H1 (cell line): Measurements from ENCODE around the gene SFXN1. TPM values are rescaled to one million over a fixed set of nuclear protein-coding genes. Genes with fewer than 3 reads are reported as not detected.

Source experiments
- CTCF ChIA-PET: fragments of 300-600 bp; sonication (Branson Sonifier 250); formaldehyde crosslinking; loops from one replicate; lab custom pipeline; 2021; ENCODE audit not compliant: partially characterized antibody; lab: Charles Lee
- POLR2A ChIA-PET: fragments of 300-600 bp; sonication (Branson Sonifier 250); formaldehyde crosslinking; loops from one replicate; lab custom pipeline; 2021; ENCODE audit warnings: inconsistent platforms; ENCODE audit not compliant: partially characterized antibody; lab: Charles Lee
- DNase-seq, 2 experiments: peaks; one replicate each; pipeline versions ENCODE4 v3.0.0 to v3.0.0-alpha.2; 2010 to 2022; ENCODE audit warnings: low spot score in 2 of 2, low read depth in 1 of 2, mixed read lengths in 1 of 2
- FAIRE-seq: peaks from 2 replicates; lab custom pipeline; 2011; peaks lifted over from hg19 to GRCh38; lab: Jason Lieb, UNC
- H2AFZ ChIP-seq: 2 replicates; pipeline ENCODE4 v1.8.1; 2012; ENCODE audit warnings: low read length, inconsistent platforms
- H2AK5ac ChIP-seq: 2 replicates; pipeline ENCODE4 v1.6.1; 2013; ENCODE audit warnings: low read depth, low read length
- H2BK120ac ChIP-seq: replicated peaks from 2 replicates; pipeline ENCODE3; 2013; ENCODE audit warnings: low read depth, low read length, inconsistent platforms
- H2BK12ac ChIP-seq: 2 replicates; pipeline ENCODE4 v1.6.1; 2013; ENCODE audit warnings: low read depth, low read length
- H2BK15ac ChIP-seq: 2 replicates; pipeline ENCODE4 v1.6.1; 2013; ENCODE audit warnings: low read length
- H2BK20ac ChIP-seq: 2 replicates; pipeline ENCODE4 v1.6.1; 2013; ENCODE audit warnings: low read length
- H2BK5ac ChIP-seq: 2 replicates; pipeline ENCODE4 v1.6.1; 2013; ENCODE audit warnings: low read depth, low read length
- H3K14ac ChIP-seq: 2 replicates; pipeline ENCODE4 v1.6.1; 2013; ENCODE audit warnings: inconsistent platforms; ENCODE audit not compliant: insufficient read length
- H3K18ac ChIP-seq: 2 replicates; pipeline ENCODE4 v1.6.1; 2013; ENCODE audit warnings: low read length; ENCODE audit errors: extremely low read depth
- H3K23ac ChIP-seq: 2 replicates; pipeline ENCODE4 v1.6.1; 2013; ENCODE audit warnings: inconsistent platforms; ENCODE audit not compliant: insufficient read length
- H3K23me2 ChIP-seq: 2 replicates; pipeline ENCODE4 v1.6.1; 2013; ENCODE audit warnings: low read depth, low read length
- H3K27ac ChIP-seq: 2 replicates; pipeline ENCODE4 v1.6.1; 2011; ENCODE audit warnings: low read depth, low read length, inconsistent platforms
- H3K27me3 ChIP-seq, 4 experiments: replicated peaks in 1 of 4; 1 replicate in 1 of 4; 2 replicates in 3 of 4; pipeline versions ENCODE4 v1.6.1 to v1.8.1; 2011 to 2013; ENCODE audit warnings: low read length in 3 of 4, mild to moderate bottlenecking in 3 of 4, inconsistent platforms in 2 of 4, mixed read lengths in 2 of 4, moderate library complexity in 1 of 4; ENCODE audit not compliant: control insufficient read depth in 3 of 4, insufficient read depth in 3 of 4; ENCODE audit errors: extremely low read depth in 1 of 4
- H3K36me3 ChIP-seq, 4 experiments: 2 replicates each; pipeline versions ENCODE4 v1.6.1 to v1.8.1; 2011 to 2013; ENCODE audit warnings: mild to moderate bottlenecking in 4 of 4, low read length in 3 of 4, moderate library complexity in 2 of 4, control low read depth in 1 of 4, inconsistent platforms in 1 of 4; ENCODE audit not compliant: insufficient read depth in 4 of 4, control insufficient read depth in 2 of 4
- H3K4ac ChIP-seq: replicated peaks from 2 replicates; pipeline ENCODE3; 2013; ENCODE audit warnings: low read length, low read depth, mixed read lengths, inconsistent platforms; ENCODE audit not compliant: insufficient read length
- H3K4me1 ChIP-seq, 4 experiments: replicated peaks in 1 of 4; 1 replicate in 1 of 4; 2 replicates in 3 of 4; pipeline versions ENCODE4 v1.6.1 to v1.8.1; 2011 to 2013; ENCODE audit warnings: low read length in 3 of 4, inconsistent platforms in 2 of 4, mixed read lengths in 1 of 4; ENCODE audit not compliant: insufficient read depth in 4 of 4, control insufficient read depth in 3 of 4
- H3K4me2 ChIP-seq, 2 experiments: 2 replicates each; pipeline versions ENCODE4 v1.6.1 to v1.8.1; 2011 to 2013; ENCODE audit warnings: low read depth in 2 of 2, low read length in 2 of 2, control low read depth in 1 of 2, inconsistent platforms in 1 of 2, mild to moderate bottlenecking in 1 of 2; ENCODE audit not compliant: insufficient read depth in 1 of 2
- H3K4me3 ChIP-seq, 4 experiments: fragments of 200-600, 300-600 bp in 1 of 4; sonication (generic), shearing (Covaris generic), sonication (Bioruptor Twin) in 1 of 4; 2 replicates each; pipeline versions ENCODE4 v1.5.1 to v1.8.1; 2011 to 2016; ENCODE audit warnings: low read length in 4 of 4, low read depth in 3 of 4, control low read depth in 2 of 4, inconsistent platforms in 2 of 4, mild to moderate bottlenecking in 2 of 4, mixed read lengths in 1 of 4, moderate library complexity in 1 of 4; ENCODE audit not compliant: insufficient read depth in 2 of 4; ENCODE audit errors: extremely low read depth in 1 of 4
- H3K56ac ChIP-seq: replicated peaks from 2 replicates; pipeline ENCODE3; 2013; ENCODE audit warnings: low read depth, mild to moderate bottlenecking, mixed read lengths, low read length, inconsistent platforms; ENCODE audit not compliant: insufficient read length
- H3K79me1 ChIP-seq: 2 replicates; pipeline ENCODE4 v1.6.1; 2013; ENCODE audit warnings: low read depth, low read length, control low read depth
- H3K79me2 ChIP-seq, 2 experiments: 2 replicates each; pipeline versions ENCODE4 v1.6.1 to v1.8.1; 2012 to 2013; ENCODE audit warnings: low read length in 2 of 2, mild to moderate bottlenecking in 2 of 2, inconsistent platforms in 1 of 2; ENCODE audit not compliant: insufficient read depth in 2 of 2, control insufficient read depth in 1 of 2
- H3K9ac ChIP-seq, 4 experiments: replicated peaks in 1 of 4; 1 replicate in 1 of 4; 2 replicates in 3 of 4; pipeline versions ENCODE4 v1.6.1 to v1.8.1; 2011 to 2013; ENCODE audit warnings: low read depth in 3 of 4, low read length in 3 of 4, control low read depth in 2 of 4, mild to moderate bottlenecking in 2 of 4, moderate library complexity in 2 of 4, inconsistent platforms in 1 of 4; ENCODE audit errors: extremely low read depth in 1 of 4
- H3K9me3 ChIP-seq, 2 experiments: 2 replicates each; pipeline versions ENCODE4 v1.6.1 to v1.8.1; 2012 to 2013; ENCODE audit warnings: mild to moderate bottlenecking in 2 of 2, moderate library complexity in 2 of 2, control low read depth in 1 of 2, inconsistent platforms in 1 of 2, low read depth in 1 of 2, low read length in 1 of 2, mixed read lengths in 1 of 2; ENCODE audit not compliant: insufficient read depth in 2 of 2
- H4K20me1 ChIP-seq, 2 experiments: replicated peaks in 1 of 2; 2 replicates each; pipeline versions ENCODE3 to v1.8.1; 2011 to 2013; ENCODE audit warnings: inconsistent platforms in 2 of 2, low read length in 2 of 2, mild to moderate bottlenecking in 1 of 2; ENCODE audit not compliant: insufficient read depth in 2 of 2, control insufficient read depth in 1 of 2
- H4K5ac ChIP-seq: 2 replicates; pipeline ENCODE4 v1.6.1; 2013; ENCODE audit warnings: low read length, low read depth, mixed read lengths, inconsistent platforms; ENCODE audit not compliant: insufficient read length
- H4K8ac ChIP-seq: 2 replicates; pipeline ENCODE4 v1.8.0; 2013; ENCODE audit warnings: mild to moderate bottlenecking, moderate library complexity, low read length, inconsistent platforms; ENCODE audit not compliant: insufficient read depth; ENCODE audit errors: extremely low read depth
- H4K91ac ChIP-seq: replicated peaks from 2 replicates; pipeline ENCODE3; 2013; ENCODE audit warnings: low read length, mixed read lengths, inconsistent platforms; ENCODE audit not compliant: insufficient read length
- BRCA1 ChIP-seq: IDR thresholded peaks from 2 replicates; pipeline ENCODE4 v1.6.1; 2012; ENCODE audit warnings: low read depth, low read length, improper control_type of control experiment
- CEBPB ChIP-seq: IDR thresholded peaks from 2 replicates; pipeline ENCODE4 v1.6.1; 2012; ENCODE audit warnings: low read depth, low read length
- EGR1 ChIP-seq: IDR thresholded peaks from 2 replicates; pipeline ENCODE4 v1.6.1; 2011; ENCODE audit warnings: low read depth, low read length, borderline replicate concordance
- EZH2 ChIP-seq: fragments of 200-600 bp; sonication (generic); IDR thresholded peaks from 2 replicates; pipeline ENCODE4 v1.7.1; 2012; ENCODE audit warnings: low read depth, mild to moderate bottlenecking, moderate library complexity, low read length, inconsistent platforms; ENCODE audit not compliant: severe bottlenecking
- GABPA ChIP-seq: IDR thresholded peaks from 2 replicates; pipeline ENCODE4 v1.6.1; 2011; ENCODE audit warnings: mild to moderate bottlenecking, low read length, moderate library complexity, borderline replicate concordance; ENCODE audit not compliant: insufficient read depth
- HDAC6 ChIP-seq: IDR thresholded peaks from one replicate; pipeline ENCODE4 v1.7.1; 2012; ENCODE audit warnings: low read depth, mild to moderate bottlenecking, inconsistent platforms, low read length, moderate library complexity
- KDM4A ChIP-seq: IDR thresholded peaks from one replicate; pipeline ENCODE4 v1.7.1; 2012; ENCODE audit warnings: low read depth, mild to moderate bottlenecking, moderate library complexity, low read length, inconsistent platforms; ENCODE audit not compliant: severe bottlenecking
- KDM5A ChIP-seq: fragments of 200-600 bp; IDR thresholded peaks from 2 replicates; pipeline ENCODE4 v1.7.1; 2012; ENCODE audit warnings: mild to moderate bottlenecking, low read length, inconsistent platforms, mixed read lengths
- MAFK ChIP-seq: IDR thresholded peaks from 2 replicates; pipeline ENCODE4 v1.6.1; 2012; ENCODE audit warnings: low read depth, mild to moderate bottlenecking, improper control_type of control experiment, low read length
- POLR2A ChIP-seq, 2 experiments: IDR thresholded peaks; 1 replicate in 1 of 2; 2 replicates in 1 of 2; pipeline ENCODE4 v1.6.1; 2011; ENCODE audit warnings: low read depth in 2 of 2, low read length in 2 of 2, mild to moderate bottlenecking in 2 of 2; ENCODE audit errors: control extremely low read depth in 1 of 2
- POLR2AphosphoS5 ChIP-seq: IDR thresholded peaks from 2 replicates; pipeline ENCODE4 v1.6.1; 2011; ENCODE audit warnings: low read depth, low read length
- RNF2 ChIP-seq: fragments of 200-900, 300-1000 bp; sonication (generic); IDR thresholded peaks from 2 replicates; pipeline ENCODE4 v1.7.1; 2016; ENCODE audit warnings: borderline replicate concordance, low read depth, mild to moderate bottlenecking, antibody characterized with exemption, low read length; ENCODE audit not compliant: poor library complexity, severe bottlenecking; ENCODE audit errors: missing control alignments
- TAF7 ChIP-seq: optimal IDR thresholded peaks from 2 replicates; pipeline ENCODE3; 2011; ENCODE audit warnings: low read depth, mild to moderate bottlenecking, inconsistent platforms, low read length, moderate library complexity, borderline replicate concordance
- YY1 ChIP-seq: IDR thresholded peaks from 2 replicates; pipeline ENCODE4 v1.6.1; 2011; ENCODE audit warnings: low read depth, mild to moderate bottlenecking, low read length
- WGBS, 2 experiments: shearing (Covaris generic) in 1 of 2; methylation state at CpG; one replicate each; pipeline versions ENCODE4 v1.1.6 to v1.1.7; 2013 to 2015; ENCODE audit warnings: low lambda C conversion rate in 2 of 2, mixed read lengths in 2 of 2, inconsistent platforms in 1 of 2, low coverage in 1 of 2, missing lambda C conversion rate in 1 of 2; ENCODE audit not compliant: insufficient replicate concordance in 2 of 2, insufficient coverage in 1 of 2, insufficient read length in 1 of 2; ENCODE audit errors: extremely low coverage in 1 of 2, missing lambda C conversion rate in 1 of 2; 5-methylcytosine and 5-hydroxymethylcytosine counted together
- polyA plus RNA-seq, 7 experiments: library from polyadenylated mRNA; depleted of rRNA in 3 of 7; stranded (reverse) in 5 of 7; unstranded in 2 of 7; fragments of >200 nt in 5 of 7; fragments of 200-250 nt in 2 of 7; gene quantifications; 1 replicate in 5 of 7; 2 replicates in 1 of 7; 4 replicates in 1 of 7; pipeline versions ENCODE4 v1.2.1 to v1.2.3, GENCODE V29; 2011 to 2013; ENCODE audit warnings: missing spikeins in 2 of 7, mixed read lengths in 2 of 7
- total RNA-seq: library from RNA; stranded (reverse); fragmentation: NEBNext Ultra II Directional; extraction: Animal tissue kit (Norgen Biotek cat#: 25700); gene quantifications from 2 replicates; pipeline ENCODE4 v1.2.1, GENCODE V29; 2021

Gene SFXN1
- total and polyA plus RNA-seq, 2 of the 8 experiments (the other 6 are each of a cell fraction or from before 2014, with no cell fraction given): 72.7 to 97.6 TPM

- 100% methylated on average over 1 of the region's 1 CpG; no CpG with 5 or more reads in 1 of the 2 experiments for WGBS, 2 experiments
- Histone ChIP-seq H3K9ac (no peak overlapping the region), H2AFZ (no peak overlapping the region), H3K14ac (no peak overlapping the region), H4K5ac (no peak overlapping the region), H3K36me3 (no peaks in the 10 kb centered on the region), H2BK120ac (no peak overlapping the region), H4K8ac (no peak overlapping the region), H2BK12ac (peak overlapping the region; percentile 50; the same call in 1 of the 2 replicates), H3K79me2 (no peaks in the 10 kb centered on the region), H2BK20ac (peak overlapping the region; percentile 64), H3K4me3 (no peak overlapping the region), H3K27me3 (no peaks in the 10 kb centered on the region; a peak in 2 of 7 replicates), H2AK5ac (no peak overlapping the region), H3K23ac (no peak overlapping the region), H3K27ac (no peak overlapping the region), H3K4me1 (peaks cover 0 to 17% (median 11%) of the 10 kb centered on the region in 4 experiments; a peak in 5 of 7 replicates)
- CTCF ChIA-PET: interaction anchor here (1.0 to 15.3 kb wide), 10 partner anchors 8 to 176 kb away, joined by 3 to 199 read pairs (median 4); partner anchors contain the start of gene HRH2
- DNase-seq: no peak
- no peak for TF ChIP-seq HDAC6
- no peak for TF ChIP-seq TAF7
- no peak for TF ChIP-seq CEBPB
- no peak for TF ChIP-seq GABPA
- TF ChIP-seq KDM5A: no peak
- no peak for TF ChIP-seq POLR2A (IDR thresholded peaks at IDR 0.05; ENCODE audit: control extremely low read depth in 1 of 2, low read depth in 2 of 2, low read length in 2 of 2)
- TF ChIP-seq RNF2: no peak
- TF ChIP-seq KDM4A: no peak
- TF ChIP-seq YY1: no peak
- no peak for TF ChIP-seq MAFK
- TF ChIP-seq EZH2: no peak
- TF ChIP-seq POLR2AphosphoS5: no peak
- TF ChIP-seq BRCA1: no peak
- no peak for TF ChIP-seq EGR1
- TF ChIP-seq, all 59 proteins: peak for 0
- no peaks in the 10 kb centered on the region for H3K23me2 ChIP-seq
- no peaks in the 10 kb centered on the region for H3K79me1 ChIP-seq
- H4K20me1 ChIP-seq: no peaks in the 10 kb centered on the region
- no peak overlapping the region for H4K91ac ChIP-seq
- no peak overlapping the region for H3K56ac ChIP-seq
- no peak overlapping the region for H2BK15ac ChIP-seq
- 0 out of 2 replicates have a peak overlapping the region, but pooled peaks have one; percentile 10 for H2BK5ac ChIP-seq
- H3K18ac ChIP-seq: no peak overlapping the region
- no peak for FAIRE-seq
- POLR2A ChIA-PET: interaction anchor here (0.6 to 1.2 kb wide), 2 partner anchors 12 to 47 kb away, joined by 3 to 4 read pairs; no protein-coding TSS in a partner anchor
- H3K4me2 ChIP-seq: no peak overlapping the region
- H3K9me3 ChIP-seq: no peaks in the 10 kb centered on the region
- no peak overlapping the region for H3K4ac ChIP-seq
Observed at GRCh38 chr5:175542966-175543235, 64.5 kb downstream of the SFXN1 start.
